Mesendoderm (in vitro differentiated cells): Measurements from ENCODE around the gene SREBF2. TPM values are rescaled to one million over a fixed set of nuclear protein-coding genes. Genes with fewer than 3 reads are reported as not detected.

Experiments used
- DNase-seq: peaks from one replicate; pipeline ENCODE4 v3.0.0; 2013
- H2AK5ac ChIP-seq: 2 replicates; pipeline ENCODE4 v1.6.1; 2013; ENCODE audit warnings: low read length, inconsistent platforms
- H2BK120ac ChIP-seq: 2 replicates; pipeline ENCODE4 v1.6.1; 2013; ENCODE audit warnings: low read depth, mild to moderate bottlenecking, low read length, moderate library complexity, mixed read lengths
- H2BK15ac ChIP-seq: replicated peaks from 2 replicates; pipeline ENCODE4 v1.6.1; 2013; ENCODE audit warnings: low read depth, mild to moderate bottlenecking, moderate library complexity
- H2BK5ac ChIP-seq: 2 replicates; pipeline ENCODE4 v1.6.1; 2013; ENCODE audit warnings: low read length, inconsistent platforms
- H3K18ac ChIP-seq: 2 replicates; pipeline ENCODE4 v1.6.1; 2013; ENCODE audit warnings: mild to moderate bottlenecking, low read length, mixed read lengths
- H3K23ac ChIP-seq: one replicate; pipeline ENCODE4 v1.6.1; 2013; ENCODE audit warnings: low read length
- H3K27ac ChIP-seq: 2 replicates; pipeline ENCODE4 v1.5.1; 2013; ENCODE audit warnings: low read depth, mild to moderate bottlenecking, inconsistent platforms, low read length, moderate library complexity
- H3K27me3 ChIP-seq: 2 replicates; pipeline ENCODE4 v1.6.1; 2013; ENCODE audit warnings: low read length, control low read depth, mild to moderate bottlenecking, inconsistent platforms; ENCODE audit not compliant: insufficient read depth, poor library complexity
- H3K36me3 ChIP-seq: 2 replicates; pipeline ENCODE4 v1.6.1; 2013; ENCODE audit warnings: low read length, inconsistent platforms; ENCODE audit not compliant: control insufficient read depth, insufficient read depth
- H3K4ac ChIP-seq: one replicate; pipeline ENCODE4 v1.6.1; 2013; ENCODE audit warnings: low read depth, mild to moderate bottlenecking, low read length, moderate library complexity
- H3K4me1 ChIP-seq: 2 replicates; pipeline ENCODE4 v1.6.1; 2013; ENCODE audit warnings: low read depth, low read length, inconsistent platforms; ENCODE audit not compliant: control insufficient read depth
- H3K4me2 ChIP-seq: 2 replicates; pipeline ENCODE4 v1.6.1; 2013; ENCODE audit warnings: low read length
- H3K4me3 ChIP-seq: 2 replicates; pipeline ENCODE4 v1.5.1; 2013; ENCODE audit warnings: mild to moderate bottlenecking, low read length
- H3K56ac ChIP-seq: one replicate; pipeline ENCODE4 v1.6.1; 2013; ENCODE audit warnings: low read length
- H3K79me1 ChIP-seq: 2 replicates; pipeline ENCODE4 v1.6.1; 2013; ENCODE audit warnings: low read length, inconsistent platforms
- H3K79me2 ChIP-seq: 2 replicates; pipeline ENCODE4 v1.6.1; 2013; ENCODE audit warnings: mild to moderate bottlenecking, low read length; ENCODE audit not compliant: control insufficient read depth, insufficient read depth
- H3K9ac ChIP-seq: 2 replicates; pipeline ENCODE4 v1.6.1; 2013; ENCODE audit warnings: low read length, inconsistent platforms
- H4K5ac ChIP-seq: one replicate; pipeline ENCODE4 v1.6.1; 2013; ENCODE audit warnings: low read length
- H4K8ac ChIP-seq: one replicate; pipeline ENCODE4 v1.6.1; 2013; ENCODE audit warnings: low read depth, mild to moderate bottlenecking, control low read depth, low read length, moderate library complexity
- WGBS: extraction: QIAGEN DNeasy Blood & Tissue Kit; methylation state at CpG from one replicate; pipeline ENCODE4 v1.1.7; 2013; ENCODE audit warnings: low lambda C conversion rate, missing lambda C conversion rate; ENCODE audit not compliant: insufficient coverage; ENCODE audit errors: extremely low coverage; 5-methylcytosine and 5-hydroxymethylcytosine counted together
- polyA plus RNA-seq, 2 experiments: library from polyadenylated mRNA; stranded (reverse); fragments of 200-250 nt; gene quantifications; one replicate each; pipeline ENCODE4 v1.2.3, GENCODE V29; 2013

Gene SREBF2
- polyA plus RNA-seq (2013, experiment 1 of 2): 83.8 TPM
- polyA plus RNA-seq (2013, experiment 2 of 2): 84.9 TPM

- peaks cover 5% of the 10 kb centered on the region for H3K36me3 ChIP-seq
- peak within 1 kb of the TSS; percentile 88 for H2BK120ac ChIP-seq
- H3K27ac ChIP-seq: peak within 1 kb of the TSS; percentile 97
- H4K5ac ChIP-seq: no peak within 1 kb of the TSS
- peak within 1 kb of the TSS; percentile 29 for H3K23ac ChIP-seq
- H3K18ac ChIP-seq: peak within 1 kb of the TSS; percentile 98
- H2BK15ac ChIP-seq: peak within 1 kb of the TSS; percentile 80
- peak within 1 kb of the TSS; percentile 91 for H2BK5ac ChIP-seq
- peak within 1 kb of the TSS; percentile 87 for H3K4me3 ChIP-seq
- H3K4me2 ChIP-seq: peak within 1 kb of the TSS; percentile 69
- peaks cover 35% of the 10 kb centered on the region for H3K79me2 ChIP-seq
- H3K27me3 ChIP-seq: no peaks in the 10 kb centered on the region
- peaks cover 2% of the 10 kb centered on the region for H3K4me1 ChIP-seq
- peak within 1 kb of the TSS; percentile 7 for H4K8ac ChIP-seq
- H3K56ac ChIP-seq: peak within 1 kb of the TSS; percentile 98
- WGBS: no CpG with 5 or more reads among the region's 75 CpGs
- DNase-seq: peak; percentile 100
- peak within 1 kb of the TSS; percentile 99 for H3K4ac ChIP-seq
- no peak within 1 kb of the TSS for H2AK5ac ChIP-seq
- H3K9ac ChIP-seq: peak within 1 kb of the TSS; percentile 96
- peaks cover 10% of the 10 kb centered on the region for H3K79me1 ChIP-seq
These were observed at the start of gene SREBF2 for GRCh38 chr22:41832553-41833368. TSS of gene SREBF2 (plus strand) at chr22:41833105. CDS start at chr22:41833271, 166 bp downstream.

DNA sequence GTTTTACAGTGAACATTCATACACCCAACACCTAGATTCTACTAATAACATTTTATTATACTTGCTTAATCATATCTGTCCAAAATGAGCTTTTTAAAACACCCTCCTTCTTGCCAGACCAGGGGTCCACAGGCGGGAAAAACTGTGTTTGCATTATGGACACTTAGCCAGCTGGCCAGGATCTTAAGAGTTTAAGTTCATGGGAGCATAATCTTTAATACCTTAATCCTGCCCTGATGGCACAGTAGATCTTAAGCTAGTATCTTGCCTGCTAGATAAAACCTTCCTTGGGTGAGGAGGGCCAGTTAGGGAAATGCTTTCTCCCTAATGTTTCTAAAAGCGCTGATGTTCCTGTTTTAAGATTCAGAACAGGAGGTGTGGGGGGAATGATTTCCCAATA lies 45.6 kb upstream of the SREBF2 start:
- H2AK5ac ChIP-seq: no peak overlapping the region
- DNase-seq: no peak
- H2BK120ac ChIP-seq: no peak overlapping the region
- H3K4ac ChIP-seq: no peak overlapping the region
- H3K79me1 ChIP-seq: no peaks in the 10 kb centered on the region
- no peak overlapping the region for H3K27ac ChIP-seq
- no peak overlapping the region for H3K18ac ChIP-seq
- H3K56ac ChIP-seq: no peak overlapping the region
- no peak overlapping the region for H3K4me3 ChIP-seq
- no peak overlapping the region for H2BK15ac ChIP-seq
- no peaks in the 10 kb centered on the region for H3K79me2 ChIP-seq
- H3K4me1 ChIP-seq: no peaks in the 10 kb centered on the region
- H2BK5ac ChIP-seq: no peak overlapping the region
- H3K23ac ChIP-seq: no peak overlapping the region
- no peaks in the 10 kb centered on the region for H3K27me3 ChIP-seq
- H3K9ac ChIP-seq: no peak overlapping the region
- no peak overlapping the region for H4K8ac ChIP-seq
- no peak overlapping the region for H3K4me2 ChIP-seq
- H3K36me3 ChIP-seq: no peaks in the 10 kb centered on the region
- WGBS: no CpG with 5 or more reads among the region's 2 CpGs
- H4K5ac ChIP-seq: no peak overlapping the region

GRCh38 chr22:41793871-41794270 lies 39.0 kb upstream of the SREBF2 start:
- Histone ChIP-seq H3K4me3 (no peak overlapping the region), H2AK5ac (no peak overlapping the region), H3K79me1 (no peaks in the 10 kb centered on the region), H3K56ac (no peak overlapping the region), H3K27ac (no peak overlapping the region), H3K23ac (no peak overlapping the region), H3K4me2 (no peak overlapping the region), H3K36me3 (no peaks in the 10 kb centered on the region), H2BK120ac (no peak overlapping the region), H2BK5ac (no peak overlapping the region), H3K79me2 (no peaks in the 10 kb centered on the region), H3K27me3 (no peaks in the 10 kb centered on the region), H3K4ac (no peak overlapping the region), H3K18ac (no peak overlapping the region), H3K4me1 (no peaks in the 10 kb centered on the region), H3K9ac (no peak overlapping the region), H2BK15ac (no peak overlapping the region), H4K5ac (no peak overlapping the region), H4K8ac (no peak overlapping the region)
- no CpG with 5 or more reads among the region's 3 CpGs for WGBS
- DNase-seq: no peak

DNA sequence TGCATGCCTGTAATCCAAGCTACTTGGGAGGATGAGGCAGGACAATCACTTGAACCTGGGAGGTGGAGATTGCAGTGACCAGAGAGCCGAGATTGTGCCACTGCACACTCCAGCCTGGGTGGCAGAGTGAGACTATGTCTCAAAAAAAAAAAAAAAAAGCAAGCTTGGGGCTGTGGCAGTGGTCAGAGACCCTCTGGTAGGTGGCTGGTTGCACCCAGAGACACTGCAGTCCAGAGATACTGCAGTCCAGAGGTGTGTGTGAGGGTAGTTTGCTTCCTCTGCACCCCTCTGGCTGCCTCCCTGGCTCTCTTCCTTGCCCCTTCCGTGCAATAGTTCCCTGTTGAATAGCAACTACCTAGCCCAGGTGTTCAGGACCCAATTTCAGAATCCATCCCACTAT lies 34.2 kb upstream of the SREBF2 start:
- H2BK5ac ChIP-seq: no peak overlapping the region
- H3K79me1 ChIP-seq: no peaks in the 10 kb centered on the region

DNA sequence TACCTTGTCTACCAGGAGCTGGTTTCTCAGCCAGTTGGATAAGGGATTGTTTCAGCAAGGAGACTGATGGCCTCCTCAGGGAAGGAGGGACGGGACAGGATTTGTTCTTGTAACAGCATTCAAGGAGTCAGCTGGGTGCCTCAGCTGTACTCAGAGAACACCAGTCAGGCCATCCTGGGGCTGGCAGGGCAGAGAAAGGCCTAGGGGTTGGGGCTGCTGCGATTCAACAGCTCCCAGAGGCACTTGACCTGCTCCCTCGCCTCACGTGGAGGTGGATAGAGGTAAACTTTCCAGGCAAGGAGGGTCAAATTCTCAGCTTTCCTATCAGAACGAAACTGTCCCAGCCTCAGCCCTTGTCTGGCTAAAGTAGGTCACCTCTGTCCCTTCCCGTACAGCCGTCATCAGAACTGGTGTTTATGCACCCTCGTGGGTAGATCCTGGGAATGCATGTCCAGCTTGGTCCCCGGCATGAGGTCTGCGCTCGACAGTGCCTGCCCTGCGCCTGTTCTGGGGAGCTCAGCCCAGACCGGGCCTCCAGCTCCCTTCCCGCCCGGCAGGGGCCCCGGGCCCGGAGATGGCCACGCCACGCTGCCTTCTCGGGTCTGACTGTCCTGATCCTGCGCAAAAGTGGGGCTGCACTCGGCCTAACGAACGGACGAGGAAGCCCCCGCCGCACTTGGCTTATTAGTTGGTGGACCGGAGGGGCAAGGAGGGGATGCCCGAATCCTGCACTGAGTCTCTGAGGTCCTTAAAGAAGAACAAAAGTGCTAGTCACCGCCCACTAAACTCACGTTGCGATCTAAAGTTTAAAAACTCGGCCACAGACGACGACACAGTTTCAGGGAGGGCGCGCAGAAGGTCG lies 33.2 kb upstream of the SREBF2 start:
- DNase-seq: no peak
- H3K79me1 ChIP-seq: no peaks in the 10 kb centered on the region
- H3K36me3 ChIP-seq: no peaks in the 10 kb centered on the region
- H3K23ac ChIP-seq: no peak overlapping the region
- H3K4me3 ChIP-seq: no peak overlapping the region
- no peak overlapping the region for H4K8ac ChIP-seq
- no peak overlapping the region for H2BK15ac ChIP-seq
- no peak overlapping the region for H2BK5ac ChIP-seq
- H3K18ac ChIP-seq: no peak overlapping the region
- peak overlapping the region; percentile 6 for H3K4ac ChIP-seq
- peaks cover 4% of the 10 kb centered on the region for H3K79me2 ChIP-seq
- no peaks in the 10 kb centered on the region for H3K4me1 ChIP-seq
- WGBS: no CpG with 5 or more reads among the region's 38 CpGs
- H3K56ac ChIP-seq: peak overlapping the region; percentile 69
- H3K4me2 ChIP-seq: peak overlapping the region; percentile 47
- no peak overlapping the region for H2AK5ac ChIP-seq
- H4K5ac ChIP-seq: no peak overlapping the region
- peak overlapping the region; percentile 70 for H3K9ac ChIP-seq
- no peaks in the 10 kb centered on the region for H3K27me3 ChIP-seq
- H2BK120ac ChIP-seq: no peak overlapping the region
- H3K27ac ChIP-seq: no peak overlapping the region

More for the DNA sequence above, 34.2 kb upstream of the SREBF2 start:
- H3K56ac ChIP-seq: no peak overlapping the region
- no peak overlapping the region for H2BK120ac ChIP-seq
- H2AK5ac ChIP-seq: no peak overlapping the region
- no peak overlapping the region for H3K4ac ChIP-seq
- no peak overlapping the region for H4K8ac ChIP-seq
- no peak overlapping the region for H2BK15ac ChIP-seq
- no peak overlapping the region for H3K4me2 ChIP-seq
- H4K5ac ChIP-seq: no peak overlapping the region
- H3K23ac ChIP-seq: no peak overlapping the region
- H3K9ac ChIP-seq: no peak overlapping the region
- H3K4me1 ChIP-seq: no peaks in the 10 kb centered on the region
- H3K4me3 ChIP-seq: no peak overlapping the region
- H3K27me3 ChIP-seq: no peaks in the 10 kb centered on the region
- H3K36me3 ChIP-seq: no peaks in the 10 kb centered on the region
- no peak overlapping the region for H3K18ac ChIP-seq
- peaks cover 4% of the 10 kb centered on the region for H3K79me2 ChIP-seq
- no CpG with 5 or more reads among the region's 2 CpGs for WGBS
- DNase-seq: no peak
- H3K27ac ChIP-seq: no peak overlapping the region
